Neural progenitor cell (in vitro differentiated cells): ENCODE measurements around the gene CPA1.

ENCODE experiments used
- CTCF ChIP-seq: fragments of 200-600 bp; sonication (generic); IDR thresholded peaks from 2 replicates; pipeline ENCODE4 v1.5.1; 2017; ENCODE audit warnings: antibody characterized with exemption, mild to moderate bottlenecking
- EZH2 ChIP-seq: fragments of 200-600 bp; sonication (generic); IDR thresholded peaks from 2 replicates; pipeline ENCODE4 v1.6.1; 2017; ENCODE audit warnings: antibody characterized with exemption, mild to moderate bottlenecking, moderate library complexity
- EZH2phosphoT487 ChIP-seq: fragments of 200-600 bp; sonication (generic); IDR thresholded peaks from 2 replicates; pipeline ENCODE4 v1.6.1; 2017; ENCODE audit warnings: antibody characterized with exemption

- TF ChIP-seq CTCF (no peak), EZH2 (no peak), EZH2phosphoT487 (no peak)
Observed at GRCh38 chr7:130429019-130429418, 48.7 kb downstream of the CPA1 start.
